Suppressor macrophage treated with lipopolysaccharide for 1 hour (primary cell): ENCODE results near the gene C5orf63.
"Not testable (repeated sequence)": the region's sequence is repeated elsewhere in the genome, so short reads cannot be mapped to it uniquely, and the experiment has no call there.

Experiments used
- DNase-seq, 3 donors: peaks; one replicate each; pipeline ENCODE4 v3.0.0-alpha.2; 2020 to 2022

Gene C5orf63

DNA sequence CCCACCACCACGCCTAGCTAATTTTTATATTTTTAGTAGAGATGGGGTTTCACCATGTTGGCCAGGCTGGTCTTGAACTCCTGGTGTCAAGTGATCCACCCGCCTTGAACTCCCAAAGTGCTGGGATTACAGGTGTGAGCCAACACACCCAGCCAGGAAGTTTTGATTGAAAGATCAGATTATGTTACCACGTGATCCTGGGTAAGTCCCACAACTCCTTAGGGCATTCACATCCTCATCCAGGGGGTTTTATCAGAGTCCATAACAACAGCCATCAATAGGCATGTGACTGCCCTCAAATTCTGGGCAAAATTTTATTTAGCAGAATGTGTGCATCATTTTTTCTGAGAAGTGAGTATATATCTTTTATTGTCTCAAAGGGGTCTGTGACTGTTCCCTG, 68.0 kb downstream of the C5orf63 start:
- DNase-seq, result not testable (repeated sequence)

DNA sequence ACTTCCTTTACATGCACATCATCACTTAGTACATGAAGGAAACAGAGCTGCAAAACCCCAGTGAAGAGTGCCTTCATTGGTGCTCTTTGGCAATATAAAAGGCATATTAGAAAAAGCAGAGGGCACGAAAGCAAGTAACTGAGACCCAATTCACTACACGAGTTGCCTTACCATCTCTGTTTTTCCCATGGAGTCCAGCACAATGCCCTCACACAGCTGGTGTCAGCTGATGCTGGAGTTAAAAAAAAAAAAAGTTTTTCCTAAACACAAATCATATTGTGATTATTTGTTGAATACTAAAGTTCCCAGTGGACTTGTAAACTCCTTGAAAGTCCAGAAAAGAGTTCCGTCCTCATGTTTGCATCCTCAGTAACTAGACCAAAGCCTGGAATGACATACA, 68.6 kb downstream of the C5orf63 start:
- DNase-seq, result no peak

- no peak for DNase-seq
Observed at GRCh38 chr5:127003798-127004495, 69.4 kb downstream of the C5orf63 start.

DNA sequence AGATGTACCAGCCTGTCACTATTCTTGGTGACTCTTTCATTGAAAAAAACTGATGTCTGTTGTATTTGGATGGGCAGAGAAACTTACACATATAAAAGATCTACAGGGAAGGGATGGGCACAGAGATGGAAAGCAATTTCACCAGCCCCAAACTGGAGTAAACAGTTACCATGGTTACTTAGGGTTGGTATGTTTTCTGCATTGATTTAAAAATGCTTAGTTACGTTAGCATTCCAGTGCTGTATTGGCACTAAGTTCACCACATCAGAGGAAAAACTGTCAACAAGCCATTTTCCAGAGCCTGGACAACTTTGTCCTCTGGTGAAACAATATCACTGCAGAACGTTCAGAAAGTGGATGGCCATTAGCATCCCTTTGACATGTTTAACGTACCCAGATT, 70.9 kb downstream of the C5orf63 start:
- no peak for DNase-seq

- no peak for DNase-seq
Observed at GRCh38 chr5:127001621-127002296, 71.5 kb downstream of the C5orf63 start.
